RCC 7860 (cell line): ENCODE data around the gene CLCN1.

Experiments
- DNase-seq: peaks from one replicate; pipeline ENCODE4 v3.0.0-alpha.2; 2015; ENCODE audit warnings: low spot score
- FAIRE-seq: peaks from 2 replicates; lab custom pipeline; 2012; peaks lifted over from hg19 to GRCh38; lab: Jason Lieb, UNC

The CLCN1 gene

GRCh38 chr7:143292876-143293275, 23.0 kb upstream of the CLCN1 start:
- no peak for FAIRE-seq
- DNase-seq: no peak

- FAIRE-seq: no peak
- DNase-seq: peak; percentile 36
Measured at GRCh38 chr7:143295870-143296269, 20.0 kb upstream of the CLCN1 start.

GRCh38 chr7:143296686-143297085, 19.2 kb upstream of the CLCN1 start:
- FAIRE-seq (no peak), DNase-seq (no peak)

- no peak for DNase-seq
- no peak for FAIRE-seq
Measured at GRCh38 chr7:143299346-143299745, 16.6 kb upstream of the CLCN1 start.

GRCh38 chr7:143299840-143300239, 16.1 kb upstream of the CLCN1 start:
- FAIRE-seq: no peak
- DNase-seq: no peak

GRCh38 chr7:143300959-143301935, 14.7 kb upstream of the CLCN1 start:
- FAIRE-seq (no peak), DNase-seq (no peak)

- FAIRE-seq (no peak), DNase-seq (no peak)
Measured at GRCh38 chr7:143303733-143304132, 12.2 kb upstream of the CLCN1 start.

- no peak for FAIRE-seq
- no peak for DNase-seq
Measured at GRCh38 chr7:143304938-143305337, 11.0 kb upstream of the CLCN1 start.

- no peak for FAIRE-seq
- no peak for DNase-seq
Measured at GRCh38 chr7:143305423-143306070, 10.4 kb upstream of the CLCN1 start.

- no peak for FAIRE-seq
- DNase-seq: no peak
Measured at GRCh38 chr7:143308632-143309031, 7.3 kb upstream of the CLCN1 start.

- DNase-seq (no peak), FAIRE-seq (no peak)
Measured at GRCh38 chr7:143314127-143314526, 1.8 kb upstream of the CLCN1 start.

GRCh38 chr7:143316492-143316891, 581 bp downstream of the CLCN1 start:
- DNase-seq (no peak), FAIRE-seq (no peak)

- DNase-seq (no peak), FAIRE-seq (no peak)
Measured at GRCh38 chr7:143318661-143319060, 2.8 kb downstream of the CLCN1 start.

GRCh38 chr7:143320620-143321019, 4.7 kb downstream of the CLCN1 start:
- FAIRE-seq (no peak), DNase-seq (no peak)

GRCh38 chr7:143321242-143321641, 5.3 kb downstream of the CLCN1 start:
- FAIRE-seq: no peak
- no peak for DNase-seq

- FAIRE-seq: no peak
- no peak for DNase-seq
Measured at GRCh38 chr7:143321734-143322133, 5.8 kb downstream of the CLCN1 start.

GRCh38 chr7:143322760-143323633, 7.1 kb downstream of the CLCN1 start:
- no peak for FAIRE-seq

GRCh38 chr7:143323653-143324052, 7.7 kb downstream of the CLCN1 start:
- DNase-seq (no peak), FAIRE-seq (no peak)

More at GRCh38 chr7:143322760-143323633, 7.1 kb downstream of the CLCN1 start:
- DNase-seq: no peak

- no peak for DNase-seq
Measured at GRCh38 chr7:143325240-143325639, 9.3 kb downstream of the CLCN1 start.

GRCh38 chr7:143327903-143328302, 12.0 kb downstream of the CLCN1 start:
- no peak for FAIRE-seq
- DNase-seq: no peak

More at GRCh38 chr7:143325240-143325639, 9.3 kb downstream of the CLCN1 start:
- FAIRE-seq: no peak
